IPS DF 6.9 (cell line): ENCODE results near the gene SNED1.
"Not testable (repeated sequence)": the region's sequence is repeated elsewhere in the genome, so short reads cannot be mapped to it uniquely, and the experiment has no call there.

Experiments
- DNase-seq: peaks from one replicate; pipeline ENCODE4 v3.0.0-alpha.2; 2013; ENCODE audit warnings: low read depth, low spot score
- H3K27ac ChIP-seq: one replicate; pipeline ENCODE4 v1.5.1; 2013; ENCODE audit warnings: low read length, control low read depth
- H3K27me3 ChIP-seq: 2 replicates; pipeline ENCODE4 v1.6.1; 2013; ENCODE audit warnings: mild to moderate bottlenecking, low read length; ENCODE audit not compliant: control insufficient read depth, insufficient read depth
- H3K36me3 ChIP-seq: 2 replicates; pipeline ENCODE4 v1.6.1; 2013; ENCODE audit warnings: low read length; ENCODE audit not compliant: control insufficient read depth, insufficient read depth
- H3K4me1 ChIP-seq: 2 replicates; pipeline ENCODE4 v1.6.1; 2013; ENCODE audit warnings: low read length; ENCODE audit not compliant: control insufficient read depth, insufficient read depth
- H3K4me3 ChIP-seq: 2 replicates; pipeline ENCODE4 v1.5.1; 2013; ENCODE audit warnings: mild to moderate bottlenecking, low read length
- H3K9me3 ChIP-seq: 2 replicates; pipeline ENCODE4 v1.6.1; 2013; ENCODE audit warnings: low read length, inconsistent platforms; ENCODE audit not compliant: control insufficient read depth, insufficient read depth
- WGBS: extraction: QIAGEN DNeasy Blood & Tissue Kit; methylation state at CpG from one replicate; pipeline ENCODE4 v1.1.7; 2013; ENCODE audit warnings: mixed read lengths, missing lambda C conversion rate; ENCODE audit not compliant: insufficient read length, insufficient coverage; 5-methylcytosine and 5-hydroxymethylcytosine counted together

SNED1 gene

GRCh38 chr2:241091734-241092445, 93.5 kb downstream of the SNED1 start:
- H3K27ac ChIP-seq = no peak overlapping the region
- no peaks in the 10 kb centered on the region for H3K9me3 ChIP-seq
- H3K4me1 ChIP-seq = peaks cover 3% of the 10 kb centered on the region
- no peak for DNase-seq
- no peak overlapping the region for H3K4me3 ChIP-seq
- no peaks in the 10 kb centered on the region for H3K27me3 ChIP-seq
- H3K36me3 ChIP-seq = peaks cover 21% of the 10 kb centered on the region
- WGBS = no CpG with 5 or more reads among the region's 22 CpGs

GRCh38 chr2:241092677-241093076, 94.3 kb downstream of the SNED1 start:
- H3K4me1 ChIP-seq = peaks cover 3% of the 10 kb centered on the region
- no peaks in the 10 kb centered on the region for H3K9me3 ChIP-seq
- no peak for DNase-seq
- H3K36me3 ChIP-seq = peaks cover 18% of the 10 kb centered on the region
- no CpG with 5 or more reads among the region's 8 CpGs for WGBS
- H3K4me3 ChIP-seq = no peak overlapping the region
- H3K27me3 ChIP-seq = no peaks in the 10 kb centered on the region
- H3K27ac ChIP-seq = no peak overlapping the region

GRCh38 chr2:241093133-241093781, 94.8 kb downstream of the SNED1 start:
- H3K36me3 ChIP-seq = peaks cover 12% of the 10 kb centered on the region
- not testable (repeated sequence) for DNase-seq, H3K9me3 ChIP-seq, H3K4me3 ChIP-seq, H3K4me1 ChIP-seq, H3K27me3 ChIP-seq, H3K27ac ChIP-seq
- WGBS = no CpG with 5 or more reads among the region's 10 CpGs

GRCh38 chr2:241094172-241094571, 95.8 kb downstream of the SNED1 start:
- Histone ChIP-seq H3K27ac (no peak overlapping the region), H3K4me1 (peaks cover 3% of the 10 kb centered on the region), H3K27me3 (no peaks in the 10 kb centered on the region), H3K4me3 (no peak overlapping the region), H3K36me3 (peaks cover 8% of the 10 kb centered on the region), H3K9me3 (no peaks in the 10 kb centered on the region)
- WGBS = no CpG with 5 or more reads among the region's 7 CpGs
- no peak for DNase-seq

GRCh38 chr2:241094924-241095420, 96.6 kb downstream of the SNED1 start:
- Histone ChIP-seq H3K36me3 (peaks cover 8% of the 10 kb centered on the region), H3K4me1 (peaks cover 3% of the 10 kb centered on the region), H3K27me3 (no peaks in the 10 kb centered on the region), H3K9me3 (no peaks in the 10 kb centered on the region), H3K27ac (no peak overlapping the region), H3K4me3 (no peak overlapping the region)
- no peak for DNase-seq
- no CpG with 5 or more reads among the region's 6 CpGs for WGBS

GRCh38 chr2:241095594-241096290, 97.3 kb downstream of the SNED1 start:
- H3K27me3 ChIP-seq = no peaks in the 10 kb centered on the region
- no peak overlapping the region for H3K27ac ChIP-seq
- no peak overlapping the region for H3K4me3 ChIP-seq
- DNase-seq = no peak
- 100% methylated on average over 9 of the region's 14 CpGs for WGBS
- H3K4me1 ChIP-seq = peaks cover 3% of the 10 kb centered on the region
- H3K36me3 ChIP-seq = peaks cover 8% of the 10 kb centered on the region
- no peaks in the 10 kb centered on the region for H3K9me3 ChIP-seq

GRCh38 chr2:241096979-241097378, 98.6 kb downstream of the SNED1 start:
- peaks cover 6% of the 10 kb centered on the region for H3K4me1 ChIP-seq
- no peak overlapping the region for H3K4me3 ChIP-seq
- H3K9me3 ChIP-seq = no peaks in the 10 kb centered on the region
- no peaks in the 10 kb centered on the region for H3K27me3 ChIP-seq
- no CpG with 5 or more reads among the region's 8 CpGs for WGBS
- H3K36me3 ChIP-seq = peaks cover 5% of the 10 kb centered on the region
- H3K27ac ChIP-seq = no peak overlapping the region
- no peak for DNase-seq

- Histone ChIP-seq H3K27ac (no peak overlapping the region), H3K27me3 (no peaks in the 10 kb centered on the region), H3K4me3 (no peak overlapping the region), H3K9me3 (no peaks in the 10 kb centered on the region), H3K4me1 (peaks cover 6% of the 10 kb centered on the region), H3K36me3 (peaks cover 2% of the 10 kb centered on the region; the same call in 1 of the 2 replicates)
- DNase-seq = no peak
- WGBS = no CpG with 5 or more reads among the region's 5 CpGs
Measured at GRCh38 chr2:241099246-241099645, 100.8 kb downstream of the SNED1 start.

- Histone ChIP-seq H3K27me3 (no peaks in the 10 kb centered on the region), H3K4me1 (peaks cover 3% of the 10 kb centered on the region; the same call in 1 of the 2 replicates), H3K27ac (no peak within 1 kb of the TSS), H3K36me3 (no peaks in the 10 kb centered on the region), H3K9me3 (no peaks in the 10 kb centered on the region), H3K4me3 (peak within 1 kb of the TSS; percentile 78)
- DNase-seq = peak; percentile 47
- no CpG with 5 or more reads among the region's 56 CpGs for WGBS
Measured at GRCh38 chr2:241102239-241102803, 103.9 kb downstream of the SNED1 start, which contains the start of gene MTERF4. Gene MTERF4, minus strand, starts transcription at chr2:241102287. Its CDS starts 14 bp downstream, at chr2:241102273.

GRCh38 chr2:241103176-241103595, 104.8 kb downstream of the SNED1 start:
- Histone ChIP-seq H3K4me1 (peaks cover 3% of the 10 kb centered on the region; the same call in 1 of the 2 replicates), H3K9me3 (no peaks in the 10 kb centered on the region), H3K27ac (no peak overlapping the region), H3K4me3 (peak overlapping the region; percentile 78; the same call in 1 of the 2 replicates), H3K27me3 (no peaks in the 10 kb centered on the region), H3K36me3 (no peaks in the 10 kb centered on the region)
- no peak for DNase-seq
- WGBS = no CpG with 5 or more reads among the region's 5 CpGs
